Measurements from ENCODE around the gene CDCA4. TPM values are rescaled to one million over a fixed set of nuclear protein-coding genes. Genes with fewer than 3 reads are reported as not detected.

Gene CDCA4
- total and polyA plus RNA-seq, 2 donors (not counting 3 experiments of a cell fraction or from before 2014, with no cell fraction given): 29.9 to 44.5 TPM

GRCh38 chr14:105049753-105050550 lies 29.1 kb upstream of the CDCA4 start:
- ChIA-PET POLR2A (no interaction called here), CTCF (interaction anchor here (0.6 kb wide), 1 partner anchor 13 kb away, joined by 3 read pairs; no protein-coding TSS in a partner anchor)
- FAIRE-seq (no peak), DNase-seq (ENCODE audit: low read depth, low spot score) (no peak)
- dilution Hi-C loops (cut with MboI; ENCODE audit: extremely low pct_ligation_motif_present, low sequenced_read_pairs): no loop called here
- Histone ChIP-seq H3K9me1 (replicated peaks; ENCODE audit: control insufficient read depth, extremely low read depth, insufficient read depth, low read length) (no peaks in the 10 kb centered on the region), H3K79me2 (ENCODE audit: control insufficient read depth, insufficient read depth, low read length) (no peaks in the 10 kb centered on the region), H3K4me3 (replicated peaks in 1 of 3; ENCODE audit: insufficient read depth in 1 of 3, low read depth in 1 of 3, low read length in 3 of 3) (no peak overlapping the region), H3K27ac (ENCODE audit: insufficient read depth, low read depth, low read length) (no peak overlapping the region), H3K4me1 (ENCODE audit: control insufficient read depth, extremely low read depth, insufficient read depth, low read length) (no peaks in the 10 kb centered on the region), H3K4me2 (ENCODE audit: insufficient read depth, low read length) (no peak overlapping the region), H3K36me3 (ENCODE audit: control insufficient read depth in 2 of 2, extremely low read depth in 1 of 2, insufficient read depth in 2 of 2, low read length in 2 of 2) (no peaks in the 10 kb centered on the region), H3K9me3 (replicated peaks; ENCODE audit: control insufficient read depth, insufficient read depth, low read length) (no peaks in the 10 kb centered on the region), H3K9ac (replicated peaks; ENCODE audit: extremely low read depth, insufficient read depth, low read length) (no peak overlapping the region), H3K27me3 (ENCODE audit: control insufficient read depth in 2 of 2, insufficient read depth in 2 of 2, low read length in 2 of 2) (no peaks in the 10 kb centered on the region), H2AFZ (ENCODE audit: low read depth, low read length) (no peak overlapping the region), H4K20me1 (replicated peaks; ENCODE audit: control insufficient read depth, extremely low read depth, insufficient read depth, low read length) (no peaks in the 10 kb centered on the region)
- TF ChIP-seq POLR2A (IDR thresholded peaks at IDR 0.05; ENCODE audit: low read depth, low read length) (no peak), MAX (IDR thresholded peaks at IDR 0.05; ENCODE audit: insufficient read depth, insufficient read length) (no peak), GATA2 (IDR thresholded peaks at IDR 0.05; ENCODE audit: insufficient read depth, insufficient read length, low read depth, low read length) (no peak), MYC (IDR thresholded peaks at IDR 0.05; ENCODE audit: low read depth, low read length) (no peak), EZH2 (IDR thresholded peaks at IDR 0.05; ENCODE audit: borderline replicate concordance, low read depth, low read length, severe bottlenecking) (no peak), JUN (IDR thresholded peaks at IDR 0.05; ENCODE audit: borderline replicate concordance, insufficient read depth, insufficient read length, low read depth) (no peak)
- no TSS peak for BruUV-seq (replicated peaks)
- intact Hi-C loops (cut with micrococcal nuclease): no loop called here
